NCI-H2171 (cell line): ENCODE measurements around the gene ITM2C.

ENCODE experiments used
- DNase-seq: peaks from one replicate; lab custom pipeline; 2025; lab: John Stamatoyannopoulos, UW

ITM2C gene

DNA sequence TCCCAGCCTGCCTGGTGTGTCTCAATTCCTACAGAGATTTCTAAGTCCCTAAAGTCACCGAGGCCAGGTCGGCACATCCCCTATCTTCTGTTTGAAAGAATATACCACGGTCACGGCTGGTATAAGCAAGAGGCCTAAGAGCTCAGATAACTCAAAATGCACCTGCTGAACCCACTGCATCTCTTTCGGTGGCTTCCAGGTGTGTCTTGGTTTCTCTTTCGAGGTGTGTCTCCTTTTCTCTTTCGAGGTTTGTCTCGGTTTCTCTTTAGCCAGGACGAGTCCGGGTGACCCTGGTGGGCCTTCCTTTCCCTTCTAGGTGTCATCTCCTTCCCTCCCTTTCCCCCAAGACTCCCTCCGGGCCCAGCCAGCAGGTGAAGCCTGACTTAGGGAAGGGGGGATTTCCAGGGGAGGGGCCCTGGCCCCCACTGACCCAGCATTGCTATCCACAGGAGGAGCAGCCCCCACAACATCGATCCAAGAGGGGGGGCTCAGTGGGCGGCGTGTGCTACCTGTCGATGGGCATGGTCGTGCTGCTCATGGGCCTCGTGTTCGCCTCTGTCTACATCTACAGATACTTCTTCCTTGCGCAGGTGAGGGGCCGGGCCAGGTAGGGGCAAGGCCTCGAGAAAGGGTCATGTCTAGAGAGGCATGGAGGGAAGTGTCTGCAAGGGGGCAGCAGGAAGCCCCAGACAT lies 8.4 kb downstream of the ITM2C start:
- no peak for DNase-seq

DNA sequence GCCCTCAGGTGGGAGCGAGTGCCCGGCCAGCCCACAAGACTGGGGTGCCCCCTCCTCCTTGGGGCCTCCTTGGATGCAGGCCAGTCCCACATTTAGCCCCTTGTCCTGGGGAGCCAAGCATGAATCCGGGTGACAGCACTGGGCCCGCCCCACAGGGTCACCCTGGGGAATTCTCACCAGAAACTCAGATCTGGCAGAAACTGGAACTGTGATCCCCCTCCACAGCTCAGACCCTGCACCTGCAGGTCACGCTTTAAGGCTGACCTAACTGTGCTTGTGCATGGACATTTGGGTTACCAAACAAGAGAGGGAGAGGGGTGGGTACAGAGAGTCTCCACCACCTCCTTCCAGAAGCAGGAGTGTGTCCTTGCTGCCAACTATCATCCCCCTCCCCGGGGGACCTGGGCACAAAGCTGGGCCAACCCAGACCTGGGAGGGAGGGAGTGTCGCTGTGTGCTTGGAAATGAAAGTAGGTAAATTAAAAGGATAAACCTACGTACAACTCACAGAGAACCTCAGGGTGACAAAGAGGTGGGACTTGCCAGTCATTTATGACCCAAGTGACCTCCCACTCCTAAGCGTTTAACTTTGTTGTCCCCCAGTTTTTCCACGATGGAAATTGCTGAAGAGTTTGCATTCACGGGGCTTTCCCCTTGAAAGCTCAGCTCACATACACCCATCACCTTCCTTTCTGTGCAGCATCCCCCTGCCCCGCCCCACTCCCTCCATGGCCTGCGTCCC lies 9.1 kb downstream of the ITM2C start:
- no peak for DNase-seq

DNA sequence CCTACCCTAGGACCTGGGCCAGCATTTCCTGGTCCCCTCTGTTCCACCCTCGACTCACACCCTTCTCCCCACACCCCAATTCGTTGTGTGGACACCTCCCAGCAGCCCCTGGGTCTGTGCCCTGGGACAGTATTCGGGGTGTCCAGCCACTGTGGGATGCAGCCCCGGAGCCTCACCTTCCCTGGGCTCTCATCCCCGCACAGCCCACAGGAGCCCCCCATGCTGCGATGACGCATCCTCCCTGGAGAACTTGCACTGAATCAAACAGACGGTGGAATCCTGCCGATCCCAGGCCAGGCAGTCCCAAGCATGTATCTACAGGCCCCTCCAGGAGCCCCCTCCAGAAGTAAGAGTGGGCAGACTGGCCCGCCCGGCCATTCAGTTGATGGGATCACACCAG lies 9.7 kb downstream of the ITM2C start:
- DNase-seq: no peak

DNA sequence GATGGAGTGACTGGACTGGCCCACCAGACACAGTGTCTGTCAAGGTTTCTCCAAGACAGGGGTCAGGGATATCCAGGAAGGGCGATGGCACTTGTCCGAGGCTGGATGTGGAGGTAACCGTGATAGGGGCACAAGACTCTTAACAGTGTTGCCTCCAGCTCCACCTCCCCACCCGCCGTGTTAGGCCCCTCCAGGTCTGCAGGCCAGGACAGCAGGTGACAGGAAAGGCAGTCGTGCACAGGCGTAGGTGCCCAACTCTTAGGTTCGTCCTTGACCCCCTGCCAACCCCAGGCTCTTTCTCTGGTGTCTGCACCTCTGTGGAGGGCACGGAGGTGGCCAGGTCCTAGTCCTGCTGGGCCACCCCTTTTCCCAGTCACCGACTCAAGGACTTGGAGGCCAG lies 10.1 kb downstream of the ITM2C start:
- no peak for DNase-seq

DNA sequence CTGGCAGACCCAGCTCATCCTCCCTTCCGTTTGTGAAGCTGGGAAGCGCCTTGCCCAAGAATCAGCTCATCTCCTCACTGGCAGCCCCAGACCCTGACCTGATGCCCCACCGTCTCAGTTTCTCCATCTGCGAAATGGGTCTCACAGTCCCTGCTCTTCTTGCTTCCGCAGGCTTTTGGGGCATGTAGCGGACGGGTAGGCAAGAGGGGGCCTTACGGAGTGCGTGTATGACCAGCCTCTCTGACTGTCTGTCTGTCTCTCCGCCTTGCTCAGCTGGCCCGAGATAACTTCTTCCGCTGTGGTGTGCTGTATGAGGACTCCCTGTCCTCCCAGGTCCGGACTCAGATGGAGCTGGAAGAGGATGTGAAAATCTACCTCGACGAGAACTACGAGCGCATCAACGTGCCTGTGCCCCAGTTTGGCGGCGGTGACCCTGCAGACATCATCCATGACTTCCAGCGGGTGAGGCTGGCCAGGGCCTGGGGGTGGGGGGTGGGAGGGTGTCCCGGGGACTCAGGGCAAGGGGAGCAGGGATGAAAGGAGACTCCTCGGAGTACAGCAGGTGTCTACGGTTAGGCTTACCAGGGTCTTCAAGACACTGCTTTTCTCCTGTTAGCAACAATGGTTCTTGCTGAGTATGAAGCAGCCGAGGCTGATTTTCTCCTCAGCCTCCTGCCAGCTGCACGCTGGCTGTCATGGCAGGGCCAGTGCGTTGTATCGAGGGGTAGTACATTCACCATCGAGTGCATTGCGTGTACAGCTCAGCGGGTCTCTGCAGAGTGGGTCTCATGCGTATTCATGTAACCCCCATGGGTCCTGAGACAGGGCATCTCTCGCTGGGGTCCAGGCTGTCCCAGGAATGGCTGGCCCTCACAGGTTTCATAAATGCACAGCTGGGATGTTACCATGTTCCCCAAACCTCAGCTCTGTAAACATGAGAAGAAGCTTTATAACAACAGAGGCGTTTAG lies 10.9 kb downstream of the ITM2C start:
- DNase-seq: no peak

DNA sequence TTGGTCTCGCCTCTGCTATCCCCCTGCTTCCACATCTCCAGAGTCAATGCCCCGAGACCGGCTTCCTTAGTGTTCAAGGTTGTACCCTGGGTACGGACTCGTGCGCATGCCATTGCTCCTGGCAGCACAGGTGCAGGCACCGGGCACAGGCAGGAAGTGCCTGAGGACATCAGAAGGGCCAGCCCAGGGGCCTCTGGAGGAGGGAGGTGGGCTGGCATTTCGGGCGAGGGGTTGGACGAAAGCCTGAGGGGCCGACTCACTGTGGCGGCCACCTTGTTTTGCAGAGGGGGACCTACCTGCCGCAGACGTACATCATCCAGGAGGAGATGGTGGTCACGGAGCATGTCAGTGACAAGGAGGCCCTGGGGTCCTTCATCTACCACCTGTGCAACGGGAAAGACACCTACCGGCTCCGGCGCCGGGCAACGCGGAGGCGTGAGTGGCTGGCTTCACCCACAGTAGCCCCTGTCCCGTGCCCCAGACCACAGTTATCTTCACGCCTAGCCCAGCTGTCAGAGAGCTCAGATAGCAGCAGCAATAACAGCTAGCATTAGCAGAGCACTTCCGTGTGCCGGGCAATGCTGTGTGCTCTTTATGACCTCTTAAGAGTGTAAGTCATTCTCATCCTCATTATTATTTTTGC lies 12.5 kb downstream of the ITM2C start:
- DNase-seq: no peak

DNA sequence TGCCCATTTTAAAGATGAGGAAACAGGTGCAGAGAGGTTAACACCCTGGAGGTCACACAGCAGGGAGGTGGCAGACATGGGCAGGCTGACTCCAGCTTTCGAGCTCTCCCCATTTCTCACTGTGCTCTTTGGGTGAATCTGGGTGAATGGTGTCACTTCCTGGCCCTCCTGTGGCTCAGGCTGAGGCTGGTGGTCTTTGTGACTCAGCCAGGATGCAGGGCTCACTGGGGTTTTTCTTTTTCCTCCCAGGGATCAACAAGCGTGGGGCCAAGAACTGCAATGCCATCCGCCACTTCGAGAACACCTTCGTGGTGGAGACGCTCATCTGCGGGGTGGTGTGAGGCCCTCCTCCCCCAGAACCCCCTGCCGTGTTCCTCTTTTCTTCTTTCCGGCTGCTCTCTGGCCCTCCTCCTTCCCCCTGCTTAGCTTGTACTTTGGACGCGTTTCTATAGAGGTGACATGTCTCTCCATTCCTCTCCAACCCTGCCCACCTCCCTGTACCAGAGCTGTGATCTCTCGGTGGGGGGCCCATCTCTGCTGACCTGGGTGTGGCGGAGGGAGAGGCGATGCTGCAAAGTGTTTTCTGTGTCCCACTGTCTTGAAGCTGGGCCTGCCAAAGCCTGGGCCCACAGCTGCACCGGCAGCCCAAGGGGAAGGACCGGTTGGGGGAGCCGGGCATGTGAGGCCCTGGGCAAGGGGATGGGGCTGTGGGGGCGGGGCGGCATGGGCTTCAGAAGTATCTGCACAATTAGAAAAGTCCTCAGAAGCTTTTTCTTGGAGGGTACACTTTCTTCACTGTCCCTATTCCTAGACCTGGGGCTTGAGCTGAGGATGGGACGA lies 13.2 kb downstream of the ITM2C start:
- no peak for DNase-seq

DNA sequence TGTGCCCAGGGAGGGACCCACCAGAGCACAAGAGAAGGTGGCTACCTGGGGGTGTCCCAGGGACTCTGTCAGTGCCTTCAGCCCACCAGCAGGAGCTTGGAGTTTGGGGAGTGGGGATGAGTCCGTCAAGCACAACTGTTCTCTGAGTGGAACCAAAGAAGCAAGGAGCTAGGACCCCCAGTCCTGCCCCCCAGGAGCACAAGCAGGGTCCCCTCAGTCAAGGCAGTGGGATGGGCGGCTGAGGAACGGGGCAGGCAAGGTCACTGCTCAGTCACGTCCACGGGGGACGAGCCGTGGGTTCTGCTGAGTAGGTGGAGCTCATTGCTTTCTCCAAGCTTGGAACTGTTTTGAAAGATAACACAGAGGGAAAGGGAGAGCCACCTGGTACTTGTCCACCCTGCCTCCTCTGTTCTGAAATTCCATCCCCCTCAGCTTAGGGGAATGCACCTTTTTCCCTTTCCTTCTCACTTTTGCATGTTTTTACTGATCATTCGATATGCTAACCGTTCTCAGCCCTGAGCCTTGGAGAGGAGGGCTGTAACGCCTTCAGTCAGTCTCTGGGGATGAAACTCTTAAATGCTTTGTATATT lies 14.0 kb downstream of the ITM2C start:
- no peak for DNase-seq

DNA sequence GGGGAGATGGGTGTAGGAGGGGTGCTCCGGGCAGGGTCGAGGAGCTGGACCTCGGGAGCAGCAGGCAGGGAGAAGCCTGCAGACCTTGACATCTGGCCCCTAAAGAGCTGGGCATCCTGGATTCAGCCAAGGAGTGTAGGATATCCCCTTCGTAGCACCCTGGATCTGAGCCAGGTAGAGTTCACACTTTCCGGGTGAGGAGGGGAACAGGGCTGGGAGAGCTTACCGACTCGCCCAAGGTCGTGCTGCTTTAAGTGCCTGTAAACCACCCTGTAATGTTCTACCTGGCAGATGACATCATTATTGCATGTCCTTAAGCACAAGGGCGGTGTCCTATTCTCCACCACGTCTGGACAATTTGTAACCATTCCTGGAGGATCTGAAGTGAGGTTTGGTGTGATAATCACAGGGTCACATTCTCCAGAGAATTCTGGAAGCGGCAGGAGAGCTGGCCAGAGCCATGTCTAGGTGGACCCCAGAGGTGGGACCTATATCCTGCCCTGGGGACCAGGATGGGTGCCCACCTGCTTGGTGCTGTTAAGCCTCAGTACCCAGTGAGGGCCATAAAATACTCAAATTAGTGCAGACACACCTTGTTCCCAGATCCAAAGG lies 14.6 kb downstream of the ITM2C start:
- DNase-seq: no peak

DNA sequence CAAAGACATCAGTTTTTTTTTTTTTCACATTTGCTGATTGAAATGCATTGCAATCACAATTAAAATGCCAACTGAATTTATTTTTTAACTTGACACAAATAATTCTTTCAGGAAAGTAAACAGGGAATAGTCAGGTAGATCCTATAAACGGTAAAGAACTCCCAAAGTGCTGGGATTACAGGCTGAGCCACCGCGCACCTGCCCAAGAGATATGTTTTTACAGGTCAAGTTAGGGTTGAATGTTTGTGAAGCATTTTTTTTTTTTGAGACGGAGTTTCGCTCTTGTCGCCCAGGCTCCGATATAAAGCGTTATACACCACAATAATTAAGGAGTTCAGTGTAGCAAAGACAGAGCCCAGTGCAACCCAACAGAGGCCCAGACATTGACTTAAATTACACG lies 15.1 kb downstream of the ITM2C start:
- DNase-seq: no peak

DNA sequence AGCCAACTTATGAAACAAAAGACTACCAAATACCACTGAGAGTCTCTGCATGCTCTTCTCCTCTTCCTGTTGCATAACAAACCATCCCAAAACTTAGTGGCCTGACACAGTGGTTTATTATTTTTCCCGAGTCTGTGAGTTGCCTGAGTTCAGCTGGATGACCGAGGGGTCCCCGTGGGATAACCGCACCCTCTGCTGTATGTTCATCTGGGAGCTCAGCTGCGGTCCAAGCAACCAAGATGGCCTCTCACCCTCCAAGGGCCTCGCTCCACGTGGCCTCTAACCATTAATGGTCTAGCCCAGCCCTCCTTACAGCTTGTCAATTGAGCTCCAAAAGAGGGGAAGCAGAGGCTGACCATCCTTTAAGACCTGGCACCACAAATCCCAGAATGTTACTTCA lies 17.1 kb downstream of the ITM2C start:
- no peak for DNase-seq

DNA sequence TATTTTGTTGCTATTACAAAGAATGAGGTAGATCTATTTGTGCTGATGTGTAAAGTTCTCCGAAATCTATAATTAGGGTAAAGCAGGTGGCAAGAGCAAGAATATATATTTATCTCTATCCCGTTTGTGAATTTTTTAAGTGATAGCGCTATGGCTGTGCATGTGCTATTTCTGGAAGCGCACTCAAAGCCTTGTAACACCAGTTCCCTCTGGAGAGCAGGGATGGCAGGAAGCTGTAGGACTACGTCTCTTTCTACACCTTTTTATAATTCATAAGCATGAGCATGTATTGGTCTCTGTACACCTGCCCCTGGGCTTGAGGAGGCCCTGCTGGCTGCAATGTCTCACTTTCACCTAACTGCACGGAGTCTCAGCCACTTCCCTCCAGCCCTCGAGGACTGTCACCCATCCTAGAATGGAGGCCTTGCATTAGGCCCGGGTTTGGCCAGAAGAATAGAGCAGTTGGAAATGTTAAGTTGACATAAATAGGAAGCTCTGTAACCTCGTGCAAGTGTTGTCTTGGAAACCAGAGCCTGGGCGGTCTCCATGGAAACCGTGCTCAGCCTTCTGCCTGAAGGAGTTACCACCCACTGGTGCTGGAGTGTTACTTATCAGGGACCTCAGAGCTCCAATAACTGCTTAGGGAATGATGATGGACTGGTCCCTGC lies 20.9 kb downstream of the ITM2C start:
- no peak for DNase-seq

DNA sequence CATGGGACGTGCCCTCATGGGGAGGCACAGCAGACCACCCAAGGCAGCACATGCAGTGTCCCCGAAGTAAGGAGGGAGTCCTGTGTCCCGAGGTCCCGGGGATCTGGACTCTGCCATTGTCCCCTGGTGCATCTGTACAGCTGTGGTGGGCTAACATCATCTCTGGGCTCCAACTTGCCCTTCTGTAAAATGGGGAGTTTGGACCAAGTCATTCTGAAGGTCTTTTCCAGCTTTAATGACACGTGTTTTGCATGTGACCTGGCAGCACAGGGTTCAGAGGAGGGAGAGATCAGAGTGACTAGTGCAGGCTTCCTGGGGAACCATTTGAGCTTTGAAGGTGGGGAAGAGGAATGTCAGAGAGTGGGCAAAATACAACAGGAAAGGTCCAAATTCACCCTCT lies 21.5 kb downstream of the ITM2C start:
- DNase-seq: no peak

DNA sequence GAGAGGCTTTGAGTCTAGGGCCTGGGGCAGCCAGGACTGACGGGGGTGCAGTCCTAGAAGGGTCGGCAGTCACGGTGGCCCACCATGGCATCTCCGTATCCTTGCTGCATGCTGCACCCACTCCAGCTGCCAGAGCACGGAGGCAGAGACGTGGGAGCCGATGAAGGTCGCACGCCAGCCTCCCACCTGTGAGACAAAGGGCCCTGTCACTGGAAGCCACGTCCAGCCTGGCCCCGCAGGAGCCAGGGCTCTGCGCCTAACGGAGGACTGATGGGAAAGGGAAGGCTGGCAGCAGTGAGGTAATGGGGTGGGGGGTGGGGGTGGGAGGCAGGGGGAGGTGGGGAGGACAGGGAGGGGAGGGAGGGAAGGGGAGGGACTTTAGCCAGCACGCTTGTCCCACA lies 21.9 kb downstream of the ITM2C start:
- DNase-seq: no peak

DNA sequence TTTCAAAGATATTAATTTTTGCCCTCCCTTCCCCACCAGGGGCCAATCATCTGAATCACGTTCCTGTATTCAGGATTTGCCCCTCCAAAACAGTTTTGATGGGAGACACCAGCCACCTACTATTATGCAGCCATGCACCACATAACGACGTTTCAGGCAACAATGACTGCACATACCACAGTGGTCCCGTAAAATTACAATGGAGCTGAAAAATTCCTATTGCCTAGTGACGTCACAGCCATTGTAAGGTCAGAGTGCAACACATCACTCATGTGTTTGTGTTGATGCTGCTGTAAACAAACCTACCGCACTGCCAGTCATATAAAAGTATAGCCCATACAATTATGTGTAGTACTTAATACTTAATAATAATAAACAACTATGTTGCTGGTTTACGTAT lies 22.6 kb downstream of the ITM2C start:
- DNase-seq: no peak

DNA sequence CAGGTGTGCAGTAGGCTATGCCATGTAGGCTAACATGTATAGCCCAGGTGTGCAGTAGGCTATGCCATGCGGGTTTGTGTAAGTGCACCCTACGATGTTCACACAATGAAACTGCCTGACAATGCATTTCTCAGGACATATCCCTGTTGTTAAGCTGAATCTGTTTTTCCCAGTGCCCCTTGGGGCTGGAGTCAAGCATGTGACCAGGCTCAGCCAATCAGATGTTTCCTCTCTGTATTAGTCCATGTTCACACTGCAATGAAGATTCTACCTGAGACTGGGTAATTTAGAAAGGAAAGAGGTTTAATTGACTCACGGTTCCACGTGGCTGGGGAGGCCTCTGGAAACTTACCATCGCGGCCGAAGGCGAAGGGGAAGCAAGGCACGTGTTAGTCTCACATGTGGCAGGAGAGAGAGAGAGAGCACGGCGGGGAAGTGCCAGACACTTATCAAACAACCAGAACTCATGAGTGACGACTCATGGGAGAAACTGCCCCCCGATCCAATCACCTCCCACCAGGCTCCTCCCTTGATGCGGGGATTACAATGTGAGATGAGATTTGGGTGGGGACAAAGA lies 24.2 kb downstream of the ITM2C start:
- DNase-seq: no peak

DNA sequence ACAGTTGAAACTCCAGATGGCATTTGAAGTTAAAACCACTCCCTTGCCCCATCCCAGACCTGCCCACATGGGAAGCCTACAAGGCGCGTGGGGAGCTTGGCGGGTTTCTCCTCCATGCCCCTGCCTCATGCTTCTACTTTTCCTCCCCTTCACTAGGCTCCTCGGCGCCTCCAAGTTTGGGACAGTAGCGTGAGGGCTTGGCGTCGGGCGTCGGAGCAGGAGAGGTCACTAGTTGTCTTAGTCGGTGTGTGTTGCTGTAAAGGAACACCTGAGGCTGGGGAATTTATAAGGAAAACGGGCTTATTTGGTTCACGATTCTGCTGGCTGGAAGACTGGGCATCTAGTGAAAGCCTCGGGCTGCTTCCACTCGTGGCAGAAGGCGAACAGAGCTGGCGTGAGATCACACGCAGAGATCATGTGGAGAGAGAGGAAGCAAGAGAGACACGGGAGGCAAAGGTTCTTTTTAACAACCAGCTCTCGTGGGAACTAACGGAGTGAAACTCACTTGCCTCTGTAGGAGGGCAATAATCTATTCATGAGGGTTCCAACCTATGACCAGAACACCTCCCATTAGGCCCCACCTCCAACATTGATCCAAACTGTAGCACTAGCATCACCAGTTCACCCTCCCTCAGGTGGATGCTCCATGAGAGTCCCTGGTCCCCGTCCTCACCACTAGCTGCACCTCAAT lies 25.3 kb downstream of the ITM2C start:
- DNase-seq: no peak

DNA sequence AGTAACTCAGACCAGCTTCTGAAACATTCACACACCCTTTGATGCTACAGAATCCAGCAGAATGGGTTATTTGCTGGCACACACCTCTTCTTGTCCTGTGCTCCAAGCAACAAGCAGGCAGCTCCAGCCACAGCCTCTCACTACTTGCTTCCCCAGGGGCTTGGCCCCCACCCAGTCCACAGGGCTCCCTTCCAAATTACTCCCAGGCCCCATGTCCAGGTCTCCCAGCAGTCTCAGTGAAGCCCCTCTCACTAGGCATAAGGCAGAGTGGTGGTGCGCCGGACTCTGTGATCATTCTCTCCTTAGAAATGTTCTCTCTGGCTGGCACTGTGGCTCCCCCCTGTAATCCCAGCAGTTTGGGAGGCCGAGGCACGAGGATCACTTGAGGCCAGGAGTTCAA lies 25.9 kb downstream of the ITM2C start:
- no peak for DNase-seq

DNA sequence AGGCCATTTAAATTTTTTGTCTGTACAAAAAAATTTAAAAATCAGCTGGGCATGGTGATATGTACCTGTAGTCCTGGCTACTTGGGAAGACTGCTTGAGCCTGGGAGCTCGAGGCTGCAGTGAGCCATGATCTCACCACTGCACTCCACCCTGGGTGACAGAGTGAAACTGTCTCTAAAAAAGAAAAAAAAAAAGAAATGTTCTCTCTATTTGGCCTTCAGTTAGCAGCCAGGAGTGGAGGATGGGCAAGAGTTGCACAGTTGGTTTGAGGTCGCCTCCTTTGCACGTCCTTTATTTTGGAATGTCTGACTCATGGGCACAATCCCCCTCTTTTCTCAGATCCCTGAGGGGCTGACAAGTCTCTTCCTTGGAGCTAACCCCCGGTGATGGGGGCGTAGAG lies 26.3 kb downstream of the ITM2C start:
- DNase-seq: no peak
